ENCODE data around the gene GPR108.
A peak's percentile ranks its signal among the peaks of the same experiment; 100 is the strongest.
"Not testable (repeated sequence)": the region's sequence is repeated elsewhere in the genome, so short reads cannot be mapped to it uniquely, and the experiment has no call there.

GPR108 gene

DNA sequence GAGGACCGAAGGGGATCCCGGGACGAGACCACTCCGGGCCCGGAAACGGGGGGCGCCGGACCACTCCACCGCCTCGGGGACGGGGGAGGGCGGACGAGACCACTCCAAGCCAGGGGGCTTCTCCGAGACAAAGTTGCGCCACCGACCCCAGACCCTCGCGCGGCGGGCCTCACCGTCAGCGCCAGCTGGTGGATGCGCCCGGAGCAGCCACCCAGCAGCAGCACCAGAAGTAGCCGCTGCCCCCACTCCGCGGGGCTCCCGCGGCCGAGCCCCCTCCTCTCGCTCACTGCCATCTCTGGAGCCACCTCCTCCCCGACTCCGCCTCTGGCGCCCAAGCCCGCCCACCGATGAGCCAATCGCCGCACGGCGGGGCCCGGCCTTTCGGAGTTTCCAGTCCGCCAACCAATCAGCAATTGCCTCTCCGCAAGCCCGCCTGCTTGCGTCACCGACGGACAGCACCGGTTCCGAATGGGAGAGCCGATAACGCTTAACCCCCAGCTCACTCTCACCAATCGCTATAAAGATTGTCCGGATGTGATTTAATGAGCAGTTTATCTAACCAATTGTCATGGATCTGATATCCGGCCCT is at the start of gene GPR108:
Gene GPR108, minus strand, starts transcription at position 297 of the 589 bp plus-strand sequence. Its CDS starts 4 bp downstream, at position 293.
- peak; percentile 98 to 99 for DNase-seq

- DNase-seq, result no peak
Observed at GRCh38 chr19:6779206-6779605, 41.8 kb upstream of the GPR108 start.

- DNase-seq, result no peak
Observed at GRCh38 chr19:6778386-6778785, 41.0 kb upstream of the GPR108 start.

DNA sequence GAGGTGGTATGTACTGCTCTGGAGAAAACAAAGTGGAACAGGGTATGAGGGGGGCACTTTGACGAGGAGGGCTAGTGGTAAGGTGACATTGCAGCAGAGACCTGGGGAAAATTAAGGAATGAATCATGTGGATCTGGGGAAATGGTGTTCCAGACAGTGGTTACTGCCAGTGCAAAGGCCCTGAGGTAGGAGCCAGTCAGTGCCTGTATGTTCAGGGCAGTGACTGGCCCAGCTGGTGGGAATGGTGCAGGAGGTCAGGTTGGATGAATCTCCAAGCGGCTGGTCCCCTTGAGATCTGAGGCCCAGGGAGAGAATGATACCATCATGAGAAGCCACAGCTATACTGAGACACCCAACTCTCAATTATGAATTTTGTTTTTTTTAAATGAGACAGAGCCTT is 40.1 kb upstream of the GPR108 start:
- no peak for DNase-seq

DNA sequence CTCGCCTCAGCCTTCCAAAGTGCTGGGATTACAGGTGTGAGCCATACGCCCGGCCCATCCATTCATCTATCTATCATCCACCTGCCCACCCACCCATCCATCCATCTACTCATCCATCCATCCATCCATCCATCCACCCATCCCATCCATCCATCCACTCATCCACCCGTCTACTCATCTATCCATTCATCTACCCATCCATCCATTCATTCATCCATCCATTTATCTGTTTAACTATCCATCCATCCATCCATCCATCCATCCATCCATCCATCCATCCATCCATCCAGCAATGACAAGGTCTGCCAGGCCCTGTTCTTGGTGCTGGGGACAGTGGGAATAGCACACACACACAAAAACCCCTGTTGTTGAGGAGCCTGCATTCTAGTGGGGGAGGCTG is 39.6 kb upstream of the GPR108 start:
- no peak for DNase-seq

- not testable (repeated sequence) for DNase-seq
Observed at GRCh38 chr19:6776045-6776444, 38.7 kb upstream of the GPR108 start.

- DNase-seq, result no peak
Observed at GRCh38 chr19:6774821-6775707, 37.7 kb upstream of the GPR108 start.

- no peak for DNase-seq
Observed at GRCh38 chr19:6773323-6773931, 36.0 kb upstream of the GPR108 start.

- no peak for DNase-seq
Observed at GRCh38 chr19:6772866-6773322, 35.5 kb upstream of the GPR108 start.

DNA sequence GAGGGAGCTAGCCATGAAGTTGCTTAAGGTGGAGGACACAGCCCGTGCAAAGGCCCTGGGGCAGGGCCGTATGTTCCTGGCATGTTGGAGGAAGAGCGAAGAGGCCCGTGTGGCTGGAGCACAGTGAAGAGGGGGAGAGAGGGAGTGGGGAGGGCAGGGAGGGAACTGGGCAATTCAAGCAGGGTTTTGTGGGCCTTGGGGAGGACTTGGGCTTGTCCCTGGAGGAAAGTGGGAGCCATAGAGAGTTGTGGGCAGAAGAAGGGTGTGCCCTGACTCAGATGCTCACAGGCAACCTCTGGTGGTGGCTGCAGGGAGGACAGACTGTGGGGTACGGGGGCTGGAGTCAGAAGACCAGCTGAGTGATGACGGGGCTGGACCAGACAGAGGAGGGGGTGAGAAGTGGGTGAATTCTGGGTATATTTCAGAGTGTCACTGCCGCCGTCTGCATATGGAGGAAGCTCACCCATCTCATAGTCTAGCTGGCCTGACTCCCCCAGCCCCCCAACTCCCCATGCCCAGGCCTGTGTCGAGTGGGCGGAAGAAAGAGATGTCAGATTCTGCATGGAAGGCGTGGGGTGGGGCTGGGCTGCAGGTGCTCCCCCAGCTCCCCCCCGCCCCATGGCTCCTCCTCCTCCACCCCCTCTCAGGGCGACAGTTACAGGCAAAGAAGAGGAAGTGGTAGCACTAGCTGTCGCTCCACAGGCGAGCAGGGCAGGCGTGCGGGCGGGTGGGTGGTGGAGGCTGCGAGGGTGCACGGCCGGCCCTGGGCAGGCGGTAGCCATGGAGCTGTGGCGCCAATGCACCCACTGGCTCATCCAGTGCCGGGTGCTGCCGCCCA is 34.9 kb upstream of the GPR108 start, which contains the start of gene VAV1:
Gene VAV1, plus strand, starts transcription at position 681 of the 838 bp plus-strand sequence. Its CDS starts 100 bp downstream, at position 781.
- DNase-seq, result peak; percentile 82 to 85

GRCh38 chr19:6771648-6772027 is 34.3 kb upstream of the GPR108 start:
- DNase-seq, result not testable (repeated sequence)

DNA sequence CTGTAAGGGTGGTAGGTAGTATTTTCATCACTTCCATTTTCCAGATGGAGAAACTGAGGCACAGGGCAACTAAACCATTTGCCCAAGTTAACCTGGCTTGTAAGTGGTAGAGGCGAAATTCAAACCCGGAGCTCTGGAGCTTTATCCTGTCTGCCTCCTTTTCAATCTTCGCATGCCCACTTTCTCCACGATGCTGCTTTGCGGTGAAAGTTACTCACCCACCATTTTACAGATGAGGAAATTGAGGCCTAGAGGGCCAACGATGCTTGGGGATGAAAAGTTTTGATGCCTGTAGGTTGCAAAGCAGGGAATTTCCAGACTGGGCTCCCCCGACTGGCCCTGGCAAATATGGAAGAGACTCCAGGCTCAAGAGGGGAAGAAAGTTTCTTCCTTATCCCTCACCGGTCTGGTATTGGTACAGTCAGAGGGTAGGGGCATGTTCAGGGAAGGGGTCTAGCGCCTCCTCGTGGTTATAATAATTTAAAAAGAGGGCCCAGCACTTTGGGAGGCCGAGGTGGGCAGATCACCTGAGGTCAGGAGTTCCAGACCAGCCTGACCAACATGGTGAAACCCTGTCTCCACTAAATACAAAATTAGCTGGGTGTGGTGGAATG is 31.7 kb upstream of the GPR108 start:
- DNase-seq, result no peak

- no peak for DNase-seq
Observed at GRCh38 chr19:6768236-6768785, 30.9 kb upstream of the GPR108 start.

- DNase-seq, result peak; percentile 94 to 95
Observed at GRCh38 chr19:6767357-6768235, 30.2 kb upstream of the GPR108 start, which contains the start of gene SH2D3A. Gene SH2D3A, minus strand, starts transcription at chr19:6767435. Its CDS starts 3,687 bp downstream, at chr19:6763748.

DNA sequence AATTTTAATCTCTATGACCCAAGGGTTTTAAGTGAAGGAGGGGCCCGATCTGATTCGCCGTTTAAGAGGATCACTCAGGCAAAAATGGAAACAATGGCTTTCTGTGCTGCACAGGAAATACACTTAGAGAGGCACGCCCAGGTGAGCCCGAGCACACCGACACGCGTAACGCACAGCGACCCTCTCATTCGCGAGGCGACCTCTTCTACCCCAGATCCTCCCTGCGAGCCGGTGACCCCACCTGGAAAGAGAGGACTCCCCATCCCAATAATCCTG is 29.6 kb upstream of the GPR108 start:
- DNase-seq, result no peak

- no peak for DNase-seq
Observed at GRCh38 chr19:6766357-6767080, 29.1 kb upstream of the GPR108 start.

DNA sequence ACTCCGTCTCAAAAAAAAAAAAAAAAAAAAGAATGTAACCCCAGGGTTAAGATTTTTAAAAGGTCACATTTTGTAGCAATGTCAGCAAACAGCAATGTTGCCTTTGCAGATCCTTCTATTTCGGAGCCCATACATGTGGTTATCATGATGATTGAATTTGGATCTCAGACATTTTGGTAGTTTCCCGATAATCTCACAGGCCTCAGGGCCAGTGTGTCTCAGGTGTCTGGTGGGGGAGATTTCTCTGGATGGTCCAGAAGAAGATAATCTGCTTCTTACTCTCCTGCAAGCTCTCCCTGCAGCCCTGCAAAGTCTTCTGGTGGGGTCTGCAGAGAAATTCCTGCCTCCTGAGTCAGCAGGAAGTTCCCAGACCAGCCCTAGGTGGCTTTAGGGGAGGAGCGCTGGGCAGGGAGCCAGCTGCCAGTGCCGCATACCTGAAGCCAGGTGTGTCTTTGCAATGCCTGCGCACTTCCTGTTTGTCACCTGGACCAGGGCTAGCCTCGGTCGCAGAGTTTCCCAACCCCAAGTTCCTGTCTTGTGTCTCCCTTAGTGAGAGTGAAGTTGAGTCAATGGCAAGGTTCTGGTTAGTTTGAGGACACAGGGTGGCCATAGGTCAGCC is 28.5 kb upstream of the GPR108 start:
- no peak for DNase-seq

- DNase-seq, result not testable (repeated sequence)
Observed at GRCh38 chr19:6762253-6762797, 24.9 kb upstream of the GPR108 start.

DNA sequence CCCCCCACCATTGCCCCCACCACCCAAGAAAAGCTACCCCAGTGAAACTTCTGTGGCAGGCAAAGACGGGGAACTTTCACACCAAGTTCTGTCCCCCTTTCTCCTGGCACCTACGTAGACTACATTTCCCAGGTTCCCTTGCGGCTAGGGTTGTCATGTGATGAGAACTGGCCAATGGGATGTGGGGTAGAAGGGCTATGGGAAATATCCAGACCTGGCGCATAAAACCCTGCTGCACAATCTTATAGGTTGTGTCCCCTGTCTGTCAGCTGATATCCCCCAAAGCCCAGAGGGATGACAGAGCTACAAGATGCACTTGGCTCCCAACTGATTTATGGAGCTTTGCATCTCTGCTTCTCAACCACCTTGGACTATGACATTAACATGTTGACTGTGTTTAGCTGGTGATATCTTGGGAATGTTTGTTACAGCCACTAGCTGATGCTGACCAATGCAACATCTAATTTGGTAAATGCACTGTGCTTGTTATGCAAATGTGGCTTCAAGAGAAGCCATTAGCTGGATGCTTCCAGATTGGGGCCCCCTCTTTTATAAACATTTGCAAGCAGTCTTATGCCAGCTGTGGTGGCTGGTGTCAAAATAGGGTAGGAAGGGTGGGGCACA is 23.8 kb upstream of the GPR108 start:
- no peak for DNase-seq
